H9 (cell line): Measurements from ENCODE around the gene BCAR3. TPM values are rescaled to one million over a fixed set of nuclear protein-coding genes. Genes with fewer than 3 reads are reported as not detected.

Experiments
- DNase-seq: peaks from one replicate; pipeline ENCODE4 v3.0.0-alpha.2; 2017
- H2AFZ ChIP-seq: one replicate; pipeline ENCODE4 v1.6.1; 2013; ENCODE audit warnings: mild to moderate bottlenecking, low read length, control low read depth, moderate library complexity
- H2AK5ac ChIP-seq: 2 replicates; pipeline ENCODE4 v1.6.1; 2013; ENCODE audit warnings: low read length, control low read depth, mixed read lengths; ENCODE audit not compliant: insufficient read length
- H2BK120ac ChIP-seq: one replicate; pipeline ENCODE4 v1.6.1; 2013; ENCODE audit warnings: low read depth, mild to moderate bottlenecking, low read length, control low read depth, inconsistent platforms; ENCODE audit not compliant: poor library complexity, severe bottlenecking
- H2BK12ac ChIP-seq: 2 replicates; pipeline ENCODE4 v1.6.1; 2013; ENCODE audit warnings: low read length, control low read depth, mixed read lengths, low read depth; ENCODE audit not compliant: insufficient read length
- H2BK15ac ChIP-seq: 2 replicates; pipeline ENCODE4 v1.6.1; 2013; ENCODE audit warnings: low read depth, low read length, control low read depth
- H2BK20ac ChIP-seq: one replicate; pipeline ENCODE4 v1.6.1; 2013; ENCODE audit warnings: low read depth, mild to moderate bottlenecking, low read length, control low read depth, inconsistent platforms; ENCODE audit not compliant: poor library complexity, severe bottlenecking
- H2BK5ac ChIP-seq: 2 replicates; pipeline ENCODE4 v1.6.1; 2013; ENCODE audit warnings: low read length, control low read depth, mixed read lengths; ENCODE audit not compliant: insufficient read length
- H3K14ac ChIP-seq: 2 replicates; pipeline ENCODE4 v1.6.1; 2013; ENCODE audit warnings: low read length, control low read depth; ENCODE audit not compliant: insufficient read depth
- H3K18ac ChIP-seq: 2 replicates; pipeline ENCODE4 v1.6.1; 2013; ENCODE audit warnings: low read depth, mild to moderate bottlenecking, mixed read lengths, low read length, control low read depth; ENCODE audit not compliant: insufficient read length
- H3K23ac ChIP-seq: 2 replicates; pipeline ENCODE4 v1.6.1; 2013; ENCODE audit warnings: low read length, control low read depth, mixed read lengths, low read depth; ENCODE audit not compliant: insufficient read length
- H3K23me2 ChIP-seq: 2 replicates; pipeline ENCODE4 v1.6.1; 2013; ENCODE audit warnings: low read depth, mild to moderate bottlenecking, mixed read lengths, low read length, control low read depth; ENCODE audit not compliant: insufficient read length, poor library complexity, severe bottlenecking
- H3K27ac ChIP-seq: 2 replicates; pipeline ENCODE4 v1.5.1; 2013; ENCODE audit warnings: low read length, control low read depth, mixed read lengths, low read depth; ENCODE audit not compliant: insufficient read length
- H3K27me3 ChIP-seq: 2 replicates; pipeline ENCODE4 v1.6.1; 2013; ENCODE audit warnings: low read length, control low read depth, inconsistent platforms; ENCODE audit not compliant: insufficient read depth
- H3K4ac ChIP-seq: 2 replicates; pipeline ENCODE4 v1.6.1; 2013; ENCODE audit warnings: low read depth, mild to moderate bottlenecking, control low read depth, inconsistent platforms, low read length, moderate library complexity
- H3K4me1 ChIP-seq: 2 replicates; pipeline ENCODE4 v1.6.1; 2013; ENCODE audit warnings: low read length, control low read depth, inconsistent platforms; ENCODE audit not compliant: insufficient read depth
- H3K4me2 ChIP-seq: 2 replicates; pipeline ENCODE4 v1.6.1; 2013; ENCODE audit warnings: low read length, control low read depth, mixed read lengths; ENCODE audit not compliant: insufficient read length, insufficient read depth
- H3K56ac ChIP-seq: 2 replicates; pipeline ENCODE4 v1.6.1; 2013; ENCODE audit warnings: low read depth, mild to moderate bottlenecking, mixed read lengths, low read length, control low read depth; ENCODE audit not compliant: insufficient read length
- H3K79me1 ChIP-seq: 2 replicates; pipeline ENCODE4 v1.6.1; 2013; ENCODE audit warnings: low read depth, mild to moderate bottlenecking, moderate library complexity, low read length, control low read depth, inconsistent platforms; ENCODE audit not compliant: insufficient read depth, poor library complexity, severe bottlenecking
- H3K79me2 ChIP-seq: 2 replicates; pipeline ENCODE4 v1.6.1; 2013; ENCODE audit warnings: low read length, control low read depth, inconsistent platforms; ENCODE audit not compliant: insufficient read depth
- H3K9ac ChIP-seq: 2 replicates; pipeline ENCODE4 v1.6.1; 2013; ENCODE audit warnings: low read length, control low read depth, mixed read lengths; ENCODE audit not compliant: insufficient read length; ENCODE audit errors: extremely low read depth
- H3K9me3 ChIP-seq: one replicate; pipeline ENCODE4 v1.6.1; 2013; ENCODE audit warnings: low read depth, low read length, inconsistent platforms; ENCODE audit not compliant: control insufficient read depth
- H3T11ph ChIP-seq: one replicate; pipeline ENCODE4 v1.6.1; 2013; ENCODE audit warnings: mild to moderate bottlenecking, low read length, control low read depth, inconsistent platforms
- H4K20me1 ChIP-seq: one replicate; pipeline ENCODE4 v1.6.1; 2013; ENCODE audit not compliant: control insufficient read depth, insufficient read length, insufficient read depth
- H4K5ac ChIP-seq: 2 replicates; pipeline ENCODE4 v1.6.1; 2013; ENCODE audit warnings: low read depth, mild to moderate bottlenecking, mixed read lengths, low read length, control low read depth; ENCODE audit not compliant: insufficient read length
- H4K8ac ChIP-seq: replicated peaks from 2 replicates; pipeline ENCODE4 v1.6.1; 2013; ENCODE audit warnings: low read length, control low read depth, mixed read lengths, low read depth; ENCODE audit not compliant: insufficient read length
- H4K91ac ChIP-seq: 2 replicates; pipeline ENCODE4 v1.6.1; 2013; ENCODE audit warnings: low read depth, mild to moderate bottlenecking, moderate library complexity, mixed read lengths, low read length, control low read depth; ENCODE audit not compliant: insufficient read length
- H3K27ac Mint-ChIP-seq, 3 experiments: 2 replicates in 2 of 3; 3 replicates in 1 of 3; pipeline ENCODE4 v1.8.0; 2020 to 2021; ENCODE audit warnings: mixed read lengths in 3 of 3, mild to moderate bottlenecking in 1 of 3, moderate library complexity in 1 of 3
- H3K27me3 Mint-ChIP-seq: 2 replicates; pipeline ENCODE4 v1.8.0; 2021; ENCODE audit warnings: low read depth, mild to moderate bottlenecking, moderate library complexity, mixed read lengths
- H3K36me3 Mint-ChIP-seq, 3 experiments: 2 replicates in 2 of 3; 3 replicates in 1 of 3; pipeline ENCODE4 v1.8.0; 2020 to 2021; ENCODE audit warnings: low read depth in 3 of 3, mixed read lengths in 3 of 3; ENCODE audit not compliant: insufficient read depth in 1 of 3
- H3K4me1 Mint-ChIP-seq, 2 experiments: 2 replicates each; pipeline ENCODE4 v1.8.0; 2020; ENCODE audit warnings: mixed read lengths in 2 of 2
- H3K4me3 Mint-ChIP-seq, 2 experiments: 2 replicates in 1 of 2; 3 replicates in 1 of 2; pipeline ENCODE4 v1.8.0; 2020 to 2021; ENCODE audit warnings: mild to moderate bottlenecking in 2 of 2, mixed read lengths in 2 of 2, moderate library complexity in 1 of 2
- H3K9me3 Mint-ChIP-seq, 2 experiments: 2 replicates in 1 of 2; 3 replicates in 1 of 2; pipeline ENCODE4 v1.8.0; 2020; ENCODE audit warnings: mild to moderate bottlenecking in 2 of 2, mixed read lengths in 2 of 2, moderate library complexity in 1 of 2
- CTCF ChIP-seq: fragments of 200-600 bp; sonication (generic); conservative IDR thresholded peaks from 3 replicates; pipeline ENCODE4 v1.8.0; 2021; ENCODE audit warnings: antibody characterized with exemption, mild to moderate bottlenecking
- WGBS: extraction: QIAGEN DNeasy Blood & Tissue Kit; methylation state at CpG from one replicate; pipeline ENCODE4 v1.1.7; 2013; ENCODE audit warnings: missing lambda C conversion rate, low lambda C conversion rate, mixed read lengths; ENCODE audit not compliant: insufficient read length; ENCODE audit errors: extremely low coverage; 5-methylcytosine and 5-hydroxymethylcytosine counted together
- total RNA-seq: library from RNA; stranded (reverse); gene quantifications from 2 replicates; pipeline ENCODE4 v1.2.1, GENCODE V29; 2021

The BCAR3 gene
- total RNA-seq, 1 experiment from 2014 or later = 4.9 TPM

- no peaks in the 10 kb centered on the region for H3K27me3 Mint-ChIP-seq
- Histone ChIP-seq H2BK5ac (no peak overlapping the region), H3K18ac (no peak overlapping the region), H2BK20ac (no peak overlapping the region), H4K5ac (no peak overlapping the region), H3K27ac (no peak overlapping the region), H3K4me1 (no peaks in the 10 kb centered on the region), H3K9me3 (no peaks in the 10 kb centered on the region), H3K56ac (no peak overlapping the region), H3K9ac (no peak overlapping the region), H3K4me2 (no peak overlapping the region), H3K23me2 (no peaks in the 10 kb centered on the region), H3K23ac (no peak overlapping the region), H3K79me1 (no peaks in the 10 kb centered on the region), H3K14ac (no peak overlapping the region), H3K27me3 (no peaks in the 10 kb centered on the region), H3K4ac (no peak overlapping the region), H4K8ac (no peak overlapping the region), H2BK120ac (no peak overlapping the region), H2BK12ac (no peak overlapping the region), H2AFZ (no peak overlapping the region), H2BK15ac (no peak overlapping the region), H3T11ph (no peak overlapping the region), H4K20me1 (no peaks in the 10 kb centered on the region), H2AK5ac (no peak overlapping the region), H3K79me2 (no peaks in the 10 kb centered on the region), H4K91ac (no peak overlapping the region)
- no peak overlapping the region for H3K4me3 Mint-ChIP-seq
- peaks cover 22 to 65% (median 51%) of the 10 kb centered on the region in 3 experiments for H3K36me3 Mint-ChIP-seq
- H3K9me3 Mint-ChIP-seq = no peaks in the 10 kb centered on the region
- H3K4me1 Mint-ChIP-seq = no peaks in the 10 kb centered on the region; a peak in 1 of 4 replicates
- DNase-seq = no peak
- TF ChIP-seq CTCF = no peak
- no CpG with 5 or more reads among the region's 4 CpGs for WGBS
- peak overlapping the region; percentile 45 to 69 (median 53); a peak in 4 of 7 replicates for H3K27ac Mint-ChIP-seq
Measured at GRCh38 chr1:93565496-93566206, 116.0 kb downstream of the BCAR3 start.
